Mesendoderm (in vitro differentiated cells): ENCODE results near the gene UQCC2.

ENCODE experiments used
- DNase-seq: peaks from one replicate; pipeline ENCODE4 v3.0.0; 2013
- H2AK5ac ChIP-seq: 2 replicates; pipeline ENCODE4 v1.6.1; 2013; ENCODE audit warnings: low read length, inconsistent platforms
- H2BK120ac ChIP-seq: 2 replicates; pipeline ENCODE4 v1.6.1; 2013; ENCODE audit warnings: low read depth, mild to moderate bottlenecking, low read length, moderate library complexity, mixed read lengths
- H2BK15ac ChIP-seq: replicated peaks from 2 replicates; pipeline ENCODE4 v1.6.1; 2013; ENCODE audit warnings: low read depth, mild to moderate bottlenecking, moderate library complexity
- H2BK5ac ChIP-seq: 2 replicates; pipeline ENCODE4 v1.6.1; 2013; ENCODE audit warnings: low read length, inconsistent platforms
- H3K18ac ChIP-seq: 2 replicates; pipeline ENCODE4 v1.6.1; 2013; ENCODE audit warnings: mild to moderate bottlenecking, low read length, mixed read lengths
- H3K23ac ChIP-seq: one replicate; pipeline ENCODE4 v1.6.1; 2013; ENCODE audit warnings: low read length
- H3K27ac ChIP-seq: 2 replicates; pipeline ENCODE4 v1.5.1; 2013; ENCODE audit warnings: low read depth, mild to moderate bottlenecking, inconsistent platforms, low read length, moderate library complexity
- H3K27me3 ChIP-seq: 2 replicates; pipeline ENCODE4 v1.6.1; 2013; ENCODE audit warnings: low read length, control low read depth, mild to moderate bottlenecking, inconsistent platforms; ENCODE audit not compliant: insufficient read depth, poor library complexity
- H3K36me3 ChIP-seq: 2 replicates; pipeline ENCODE4 v1.6.1; 2013; ENCODE audit warnings: low read length, inconsistent platforms; ENCODE audit not compliant: control insufficient read depth, insufficient read depth
- H3K4ac ChIP-seq: one replicate; pipeline ENCODE4 v1.6.1; 2013; ENCODE audit warnings: low read depth, mild to moderate bottlenecking, low read length, moderate library complexity
- H3K4me1 ChIP-seq: 2 replicates; pipeline ENCODE4 v1.6.1; 2013; ENCODE audit warnings: low read depth, low read length, inconsistent platforms; ENCODE audit not compliant: control insufficient read depth
- H3K4me2 ChIP-seq: 2 replicates; pipeline ENCODE4 v1.6.1; 2013; ENCODE audit warnings: low read length
- H3K4me3 ChIP-seq: 2 replicates; pipeline ENCODE4 v1.5.1; 2013; ENCODE audit warnings: mild to moderate bottlenecking, low read length
- H3K56ac ChIP-seq: one replicate; pipeline ENCODE4 v1.6.1; 2013; ENCODE audit warnings: low read length
- H3K79me1 ChIP-seq: 2 replicates; pipeline ENCODE4 v1.6.1; 2013; ENCODE audit warnings: low read length, inconsistent platforms
- H3K79me2 ChIP-seq: 2 replicates; pipeline ENCODE4 v1.6.1; 2013; ENCODE audit warnings: mild to moderate bottlenecking, low read length; ENCODE audit not compliant: control insufficient read depth, insufficient read depth
- H3K9ac ChIP-seq: 2 replicates; pipeline ENCODE4 v1.6.1; 2013; ENCODE audit warnings: low read length, inconsistent platforms
- H4K5ac ChIP-seq: one replicate; pipeline ENCODE4 v1.6.1; 2013; ENCODE audit warnings: low read length
- H4K8ac ChIP-seq: one replicate; pipeline ENCODE4 v1.6.1; 2013; ENCODE audit warnings: low read depth, mild to moderate bottlenecking, control low read depth, low read length, moderate library complexity
- WGBS: extraction: QIAGEN DNeasy Blood & Tissue Kit; methylation state at CpG from one replicate; pipeline ENCODE4 v1.1.7; 2013; ENCODE audit warnings: low lambda C conversion rate, missing lambda C conversion rate; ENCODE audit not compliant: insufficient coverage; ENCODE audit errors: extremely low coverage; 5-methylcytosine and 5-hydroxymethylcytosine counted together

Gene UQCC2

DNA sequence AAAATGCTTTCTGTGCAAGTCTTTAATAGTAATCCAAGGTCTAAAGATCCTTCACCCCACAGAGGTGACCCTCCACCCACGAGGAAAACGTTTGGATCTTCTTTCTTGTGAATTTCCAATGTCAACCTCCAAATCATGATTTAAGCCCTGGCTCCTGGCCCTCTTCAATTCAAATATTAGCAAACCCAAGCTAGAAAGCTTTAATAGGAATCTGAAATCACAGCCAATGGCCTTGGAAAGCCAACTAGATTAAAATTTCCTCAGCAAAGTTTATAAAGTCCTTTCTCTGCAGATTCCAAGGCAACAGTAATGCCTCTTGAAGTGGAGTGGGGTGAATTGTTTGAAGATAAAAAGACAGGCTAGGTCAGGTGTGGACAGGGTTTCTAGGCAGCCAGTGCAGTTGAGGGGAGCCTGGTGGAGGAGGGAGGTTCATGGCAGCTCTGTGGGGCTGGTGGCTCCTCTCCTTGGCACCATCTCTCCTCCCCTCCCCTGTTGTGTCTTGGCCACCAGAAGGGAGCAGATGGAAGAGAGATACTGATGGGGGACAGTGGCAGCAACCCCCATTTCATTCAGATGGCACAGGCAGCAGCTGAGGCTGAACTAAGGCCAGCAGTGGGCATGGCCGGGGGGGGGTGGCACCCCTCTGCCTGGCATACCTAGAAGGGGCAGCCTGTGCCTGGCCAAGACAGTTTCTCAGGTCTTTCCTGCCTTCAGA lies 12.0 kb upstream of the UQCC2 start:
- no CpG with 5 or more reads among the region's 3 CpGs for WGBS
- H3K23ac ChIP-seq: no peak overlapping the region
- no peaks in the 10 kb centered on the region for H3K79me2 ChIP-seq
- H2BK120ac ChIP-seq: no peak overlapping the region
- no peak overlapping the region for H3K18ac ChIP-seq
- H2AK5ac ChIP-seq: no peak overlapping the region
- H3K4me3 ChIP-seq: no peak overlapping the region
- no peak overlapping the region for H3K9ac ChIP-seq
- H3K4ac ChIP-seq: no peak overlapping the region
- no peaks in the 10 kb centered on the region for H3K36me3 ChIP-seq
- H4K8ac ChIP-seq: no peak overlapping the region
- H3K4me2 ChIP-seq: no peak overlapping the region
- H2BK5ac ChIP-seq: no peak overlapping the region
- H3K79me1 ChIP-seq: no peaks in the 10 kb centered on the region
- H4K5ac ChIP-seq: no peak overlapping the region
- H3K56ac ChIP-seq: no peak overlapping the region
- no peak overlapping the region for H3K27ac ChIP-seq
- H3K4me1 ChIP-seq: no peaks in the 10 kb centered on the region
- no peak for DNase-seq
- no peak overlapping the region for H2BK15ac ChIP-seq
- no peaks in the 10 kb centered on the region for H3K27me3 ChIP-seq

DNA sequence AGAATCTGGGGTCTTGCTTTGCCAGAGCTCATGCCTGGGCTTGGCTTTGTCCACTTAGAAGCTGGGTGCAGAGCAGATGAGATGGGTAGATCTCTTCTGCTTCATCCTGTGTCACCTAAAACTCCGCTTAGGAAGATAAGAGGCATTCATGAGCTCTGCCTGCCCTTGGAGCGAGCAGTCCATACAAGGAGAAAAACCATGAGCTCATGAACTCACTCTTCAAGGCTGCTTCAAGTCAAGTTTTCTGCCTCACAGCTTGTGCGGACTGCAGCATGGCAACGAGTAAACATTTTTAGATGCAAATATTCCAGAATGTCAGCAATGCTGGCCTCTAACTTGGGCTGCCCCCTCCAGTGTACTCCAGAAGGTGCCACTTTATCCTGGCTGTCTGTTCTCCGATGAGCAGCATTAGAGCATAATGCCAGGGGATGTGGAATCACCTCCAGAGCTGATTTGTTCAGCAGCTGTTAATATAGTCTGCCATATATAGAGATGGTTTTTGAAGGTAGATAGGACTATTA lies 10.7 kb upstream of the UQCC2 start:
- H3K18ac ChIP-seq: no peak overlapping the region
- H4K5ac ChIP-seq: no peak overlapping the region
- no peak overlapping the region for H2BK120ac ChIP-seq
- no peak overlapping the region for H3K4me3 ChIP-seq
- H4K8ac ChIP-seq: no peak overlapping the region
- no peaks in the 10 kb centered on the region for H3K36me3 ChIP-seq
- H3K79me2 ChIP-seq: no peaks in the 10 kb centered on the region
- no CpG with 5 or more reads among the region's 5 CpGs for WGBS
- no peaks in the 10 kb centered on the region for H3K79me1 ChIP-seq
- H3K9ac ChIP-seq: no peak overlapping the region
- H3K4ac ChIP-seq: no peak overlapping the region
- H3K23ac ChIP-seq: no peak overlapping the region
- no peak overlapping the region for H3K27ac ChIP-seq
- no peak overlapping the region for H2BK5ac ChIP-seq
- H3K4me1 ChIP-seq: no peaks in the 10 kb centered on the region
- H2AK5ac ChIP-seq: no peak overlapping the region
- H2BK15ac ChIP-seq: no peak overlapping the region
- H3K27me3 ChIP-seq: no peaks in the 10 kb centered on the region
- H3K4me2 ChIP-seq: no peak overlapping the region
- no peak overlapping the region for H3K56ac ChIP-seq
- DNase-seq: no peak

GRCh38 chr6:33721508-33721907 lies 10.0 kb upstream of the UQCC2 start:
- no peaks in the 10 kb centered on the region for H3K79me2 ChIP-seq
- no peaks in the 10 kb centered on the region for H3K36me3 ChIP-seq
- H3K27ac ChIP-seq: no peak overlapping the region
- no peak overlapping the region for H3K9ac ChIP-seq
- no peak overlapping the region for H4K8ac ChIP-seq
- no peak overlapping the region for H2AK5ac ChIP-seq
- no peak overlapping the region for H3K4ac ChIP-seq
- H3K23ac ChIP-seq: no peak overlapping the region
- H3K4me3 ChIP-seq: no peak overlapping the region
- no peaks in the 10 kb centered on the region for H3K4me1 ChIP-seq
- H3K18ac ChIP-seq: no peak overlapping the region
- no peaks in the 10 kb centered on the region for H3K79me1 ChIP-seq
- H4K5ac ChIP-seq: no peak overlapping the region
- no CpG with 5 or more reads among the region's 5 CpGs for WGBS
- no peak overlapping the region for H2BK120ac ChIP-seq
- no peak overlapping the region for H3K4me2 ChIP-seq
- DNase-seq: no peak
- no peak overlapping the region for H3K56ac ChIP-seq
- no peaks in the 10 kb centered on the region for H3K27me3 ChIP-seq
- no peak overlapping the region for H2BK5ac ChIP-seq
- no peak overlapping the region for H2BK15ac ChIP-seq

GRCh38 chr6:33720998-33721397 lies 9.5 kb upstream of the UQCC2 start:
- Histone ChIP-seq H3K18ac (no peak overlapping the region), H3K9ac (no peak overlapping the region), H3K36me3 (no peaks in the 10 kb centered on the region), H3K27ac (no peak overlapping the region), H3K4me3 (no peak overlapping the region), H2BK5ac (no peak overlapping the region), H3K79me2 (no peaks in the 10 kb centered on the region), H2BK120ac (no peak overlapping the region), H3K4me1 (no peaks in the 10 kb centered on the region), H3K56ac (no peak overlapping the region), H3K23ac (no peak overlapping the region), H3K4me2 (no peak overlapping the region), H2AK5ac (no peak overlapping the region), H3K4ac (no peak overlapping the region), H3K79me1 (no peaks in the 10 kb centered on the region), H2BK15ac (no peak overlapping the region), H4K5ac (no peak overlapping the region), H4K8ac (no peak overlapping the region), H3K27me3 (no peaks in the 10 kb centered on the region)
- WGBS: no CpG with 5 or more reads among the region's 1 CpG
- DNase-seq: no peak

DNA sequence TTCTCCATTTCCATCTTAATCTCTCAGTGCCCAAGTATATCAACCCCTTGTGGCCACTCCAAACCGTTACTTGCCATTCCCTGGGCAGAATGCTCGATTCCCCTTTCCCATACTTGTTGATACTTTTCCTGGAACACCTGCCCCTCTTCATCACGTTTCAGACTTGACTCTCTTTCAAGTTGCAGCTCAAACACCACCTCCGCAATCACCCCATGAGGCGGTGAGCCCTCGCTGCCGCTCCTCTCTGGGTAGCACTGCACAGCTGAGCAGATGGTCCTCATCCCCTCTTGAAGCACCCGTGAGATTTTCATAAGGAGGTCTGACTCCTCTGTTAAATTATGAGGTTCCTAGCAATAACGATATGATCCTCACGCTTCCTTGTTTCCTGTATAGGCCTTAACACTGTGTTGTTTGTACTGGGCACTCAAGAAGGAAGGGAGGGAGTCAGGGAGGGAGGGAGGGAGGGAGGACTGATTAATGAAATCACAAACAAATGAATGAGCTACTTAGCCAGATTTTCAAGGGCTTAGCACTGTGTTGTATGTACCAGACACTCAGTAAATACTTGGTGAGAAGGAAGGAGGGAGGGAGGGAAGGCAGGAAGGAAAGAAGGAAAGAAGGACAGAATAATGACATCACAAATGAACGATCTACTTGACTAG lies 8.0 kb upstream of the UQCC2 start:
- H2BK5ac ChIP-seq: no peak overlapping the region
- no peak for DNase-seq
- no peaks in the 10 kb centered on the region for H3K27me3 ChIP-seq
- H3K4me3 ChIP-seq: no peak overlapping the region
- H2BK120ac ChIP-seq: no peak overlapping the region
- H3K56ac ChIP-seq: no peak overlapping the region
- no peaks in the 10 kb centered on the region for H3K4me1 ChIP-seq
- H3K9ac ChIP-seq: no peak overlapping the region
- no peaks in the 10 kb centered on the region for H3K79me1 ChIP-seq
- no peaks in the 10 kb centered on the region for H3K36me3 ChIP-seq
- no peak overlapping the region for H3K18ac ChIP-seq
- no peak overlapping the region for H2AK5ac ChIP-seq
- no peaks in the 10 kb centered on the region for H3K79me2 ChIP-seq
- no peak overlapping the region for H2BK15ac ChIP-seq
- H4K5ac ChIP-seq: no peak overlapping the region
- no peak overlapping the region for H3K23ac ChIP-seq
- no peak overlapping the region for H3K4ac ChIP-seq
- H3K4me2 ChIP-seq: no peak overlapping the region
- whole genome bisulfite sequencing: no CpG with 5 or more reads among the region's 11 CpGs
- H3K27ac ChIP-seq: no peak overlapping the region
- H4K8ac ChIP-seq: no peak overlapping the region
